ENCODE measurements around the gene ENTPD6.

DNA sequence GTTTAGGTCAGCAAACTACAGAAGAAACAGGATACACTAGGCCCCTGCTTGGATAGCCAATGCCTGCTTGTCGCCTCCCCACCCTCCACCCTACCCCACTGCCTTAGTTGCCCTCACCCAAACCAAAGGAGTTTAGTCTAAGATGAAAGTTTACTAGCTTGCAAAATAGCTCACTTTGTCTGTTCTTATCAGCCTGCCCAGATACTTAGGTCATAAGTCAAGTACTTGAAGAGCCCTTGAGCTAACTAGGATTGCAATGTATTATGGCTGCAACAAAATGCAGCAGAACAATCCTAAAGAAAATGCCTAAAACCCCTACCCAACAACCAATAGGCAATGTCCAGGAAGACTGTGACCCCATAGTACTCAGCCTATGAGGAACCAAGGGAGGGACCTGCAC is 7.3 kb upstream of the ENTPD6 start:
- TF ChIP-seq POLR2AphosphoS5 (IDR thresholded peaks at IDR 0.05; ENCODE audit: low read depth, low read length) (no peak), POLR2A (IDR thresholded peaks at IDR 0.05; ENCODE audit: low read depth, low read length) (no peak)
